ENCODE results near the gene CDC42EP1. TPM values are rescaled to one million over a fixed set of nuclear protein-coding genes. Genes with fewer than 3 reads are reported as not detected.
A peak's percentile ranks its signal among the peaks of the same experiment; 100 is the strongest.

The CDC42EP1 gene
- total RNA-seq, 6 experiments from 2014 or later, result 88.3 to 104 (median 97.2) TPM

DNA sequence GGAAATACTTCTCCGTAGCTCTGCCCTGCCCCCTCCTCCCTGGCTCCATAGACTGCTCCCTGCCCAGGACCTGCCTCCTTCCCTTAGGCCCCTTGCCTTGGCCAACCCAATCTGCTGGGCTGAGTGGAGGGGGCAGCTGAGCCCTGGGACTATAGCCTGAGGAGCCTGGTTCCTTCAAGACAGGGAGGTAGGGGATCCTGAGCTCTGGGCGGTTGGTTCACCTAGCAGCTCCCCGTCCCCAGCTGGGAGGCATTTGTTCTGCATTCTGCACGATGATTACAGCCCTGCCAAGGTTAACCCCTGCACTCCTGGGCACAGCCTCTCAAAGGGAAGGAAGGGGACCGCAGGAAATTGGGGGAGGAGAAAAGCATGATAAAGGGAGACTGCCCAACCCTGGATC is 3.6 kb upstream of the CDC42EP1 start:
- Mint-ChIP-seq H3K27me3 (ENCODE audit: insufficient read depth) (peaks cover 4% of the 10 kb centered on the region), H3K4me1 (ENCODE audit: low read depth) (peaks cover 29% of the 10 kb centered on the region), H3K9me3 (no peaks in the 10 kb centered on the region), H3K4me3 (no peak overlapping the region), H3K36me3 (ENCODE audit: low read depth) (no peaks in the 10 kb centered on the region), H3K27ac (no peak overlapping the region)
- TF ChIP-seq, protein P1, sequence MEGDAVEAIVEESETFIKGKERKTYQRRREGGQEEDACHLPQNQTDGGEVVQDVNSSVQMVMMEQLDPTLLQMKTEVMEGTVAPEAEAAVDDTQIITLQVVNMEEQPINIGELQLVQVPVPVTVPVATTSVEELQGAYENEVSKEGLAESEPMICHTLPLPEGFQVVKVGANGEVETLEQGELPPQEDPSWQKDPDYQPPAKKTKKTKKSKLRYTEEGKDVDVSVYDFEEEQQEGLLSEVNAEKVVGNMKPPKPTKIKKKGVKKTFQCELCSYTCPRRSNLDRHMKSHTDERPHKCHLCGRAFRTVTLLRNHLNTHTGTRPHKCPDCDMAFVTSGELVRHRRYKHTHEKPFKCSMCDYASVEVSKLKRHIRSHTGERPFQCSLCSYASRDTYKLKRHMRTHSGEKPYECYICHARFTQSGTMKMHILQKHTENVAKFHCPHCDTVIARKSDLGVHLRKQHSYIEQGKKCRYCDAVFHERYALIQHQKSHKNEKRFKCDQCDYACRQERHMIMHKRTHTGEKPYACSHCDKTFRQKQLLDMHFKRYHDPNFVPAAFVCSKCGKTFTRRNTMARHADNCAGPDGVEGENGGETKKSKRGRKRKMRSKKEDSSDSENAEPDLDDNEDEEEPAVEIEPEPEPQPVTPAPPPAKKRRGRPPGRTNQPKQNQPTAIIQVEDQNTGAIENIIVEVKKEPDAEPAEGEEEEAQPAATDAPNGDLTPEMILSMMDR (IDR thresholded peaks at IDR 0.05), result no peak
- no peak for DNase-seq

DNA sequence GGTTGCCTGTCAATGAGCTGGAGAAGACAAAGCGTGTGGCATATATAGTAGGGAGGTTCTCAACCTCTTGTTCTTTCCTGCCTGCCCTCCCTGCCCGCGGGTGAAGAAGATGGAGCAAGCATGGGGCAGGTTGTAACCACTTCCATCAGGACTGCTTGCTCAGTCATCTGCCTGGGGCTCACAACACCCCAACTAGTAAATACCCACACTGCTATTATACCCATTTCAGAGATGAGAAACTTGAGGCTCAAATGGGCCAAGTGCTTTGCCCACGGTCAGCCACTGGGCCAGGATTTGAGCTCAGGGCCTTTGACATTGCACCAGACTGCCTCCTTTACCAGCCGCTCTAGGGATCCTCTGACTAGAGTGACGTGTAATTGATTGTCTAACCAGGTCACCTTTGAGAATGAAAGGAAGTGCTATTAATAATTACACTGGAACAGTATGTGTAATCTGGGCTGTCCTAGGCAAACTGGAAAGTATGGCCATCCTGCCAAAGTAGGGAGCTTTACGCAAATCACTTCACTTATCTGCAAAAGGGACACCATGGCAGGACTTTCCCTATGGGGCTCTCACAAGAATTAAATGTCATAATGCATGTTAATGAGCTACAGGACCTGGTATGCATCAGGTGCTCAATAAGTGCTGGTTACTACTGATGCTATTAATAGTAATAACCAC is 2.8 kb upstream of the CDC42EP1 start:
- peaks cover 4% of the 10 kb centered on the region for H3K27me3 Mint-ChIP-seq (ENCODE audit: insufficient read depth)
- TF ChIP-seq, protein P1 (IDR thresholded peaks at IDR 0.05), result no peak
- no peak overlapping the region for H3K27ac Mint-ChIP-seq
- H3K4me1 Mint-ChIP-seq (ENCODE audit: low read depth), result peaks cover 31% of the 10 kb centered on the region
- H3K4me3 Mint-ChIP-seq, result no peak overlapping the region
- DNase-seq, result no peak
- H3K36me3 Mint-ChIP-seq (ENCODE audit: low read depth), result peaks cover 7% of the 10 kb centered on the region; the same call in 1 of the 2 replicates
- H3K9me3 Mint-ChIP-seq, result no peaks in the 10 kb centered on the region

GRCh38 chr22:37558815-37559214 is 1.5 kb upstream of the CDC42EP1 start:
- no peak overlapping the region for H3K27ac Mint-ChIP-seq
- H3K4me3 Mint-ChIP-seq, result no peak overlapping the region
- no peaks in the 10 kb centered on the region for H3K9me3 Mint-ChIP-seq
- peaks cover 13% of the 10 kb centered on the region; the same call in 1 of the 2 replicates for H3K36me3 Mint-ChIP-seq (ENCODE audit: low read depth)
- peaks cover 10% of the 10 kb centered on the region for H3K27me3 Mint-ChIP-seq (ENCODE audit: insufficient read depth)
- no peak for DNase-seq
- TF ChIP-seq, protein P1 (IDR thresholded peaks at IDR 0.05), result no peak
- H3K4me1 Mint-ChIP-seq (ENCODE audit: low read depth), result peaks cover 38% of the 10 kb centered on the region

DNA sequence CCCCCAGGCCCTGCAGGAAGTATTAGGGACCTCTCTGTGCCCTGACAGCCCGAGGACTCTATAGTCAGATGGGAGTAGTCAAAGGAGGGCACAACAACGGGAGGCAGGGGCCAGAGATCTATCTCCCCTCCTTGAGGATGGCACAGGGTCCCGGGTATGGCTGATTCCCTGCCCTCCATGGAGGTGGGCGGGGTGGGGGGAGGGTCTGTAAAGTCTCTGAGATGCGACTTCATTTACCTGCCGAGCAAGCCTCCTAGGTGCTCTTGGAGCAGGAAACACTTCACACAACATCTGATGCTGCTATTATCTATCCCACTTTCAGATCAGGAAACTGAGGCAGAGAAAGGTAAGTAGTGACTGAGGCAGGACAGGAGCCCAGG is 769 bp upstream of the CDC42EP1 start:
- DNase-seq, result no peak
- Mint-ChIP-seq H3K27me3 (ENCODE audit: insufficient read depth) (peaks cover 10% of the 10 kb centered on the region), H3K4me1 (ENCODE audit: low read depth) (peaks cover 45% of the 10 kb centered on the region), H3K27ac (peak overlapping the region; percentile 83), H3K9me3 (no peaks in the 10 kb centered on the region), H3K36me3 (ENCODE audit: low read depth) (peaks cover 13% of the 10 kb centered on the region; the same call in 1 of the 2 replicates), H3K4me3 (peak overlapping the region; percentile 74)
- TF ChIP-seq, protein P1 (IDR thresholded peaks at IDR 0.05), result no peak

GRCh38 chr22:37560608-37561211 is 430 bp downstream of the CDC42EP1 start:
- TF ChIP-seq, protein P1 (IDR thresholded peaks at IDR 0.05), result no peak
- Mint-ChIP-seq H3K36me3 (ENCODE audit: low read depth) (peaks cover 13% of the 10 kb centered on the region; the same call in 1 of the 2 replicates), H3K9me3 (no peaks in the 10 kb centered on the region), H3K27ac (peak overlapping the region; percentile 88), H3K27me3 (ENCODE audit: insufficient read depth) (peaks cover 10% of the 10 kb centered on the region), H3K4me1 (ENCODE audit: low read depth) (peaks cover 46% of the 10 kb centered on the region), H3K4me3 (peak overlapping the region; percentile 89)
- peak; percentile 32 for DNase-seq

All from HFFc6 (cell line).